WTC11 (cell line): ENCODE data around the gene HMGXB3. TPM values are rescaled to one million over a fixed set of nuclear protein-coding genes. Genes with fewer than 3 reads are reported as not detected.

Experiments used
- ATAC-seq: fragments of 200-7000 bp; cut with Tn5 transposase; 2 replicates; pipeline ENCODE4 v1.10.0; 2021; ENCODE audit warnings: mild to moderate bottlenecking, moderate library complexity
- CTCF ChIA-PET: fragments of 300-600 bp; sonication (Branson Sonifier 250); formaldehyde crosslinking; loops from one replicate; lab custom pipeline; 2021; ENCODE audit warnings: antibody characterized with exemption; lab: Charles Lee
- POLR2A ChIA-PET: fragments of 350-600 bp; sonication (Branson Sonifier 250); formaldehyde crosslinking; loops from one replicate; lab custom pipeline; 2021; ENCODE audit warnings: antibody characterized with exemption; lab: Charles Lee
- DNase-seq: peaks from one replicate; pipeline ENCODE4 v3.0.0; 2021; ENCODE audit warnings: low spot score
- H3K27ac Mint-ChIP-seq: 2 replicates; pipeline ENCODE4 v1.8.0; 2021; ENCODE audit warnings: mixed read lengths
- H3K27me3 Mint-ChIP-seq: 2 replicates; pipeline ENCODE4 v1.8.0; 2021; ENCODE audit warnings: low read depth, mild to moderate bottlenecking, moderate library complexity, mixed read lengths
- H3K36me3 Mint-ChIP-seq: 2 replicates; pipeline ENCODE4 v1.8.0; 2021; ENCODE audit warnings: mixed read lengths
- H3K4me1 Mint-ChIP-seq: 2 replicates; pipeline ENCODE4 v1.8.0; 2022; ENCODE audit warnings: mixed read lengths
- H3K4me3 Mint-ChIP-seq: 2 replicates; pipeline ENCODE4 v1.8.0; 2021; ENCODE audit warnings: mild to moderate bottlenecking, moderate library complexity, mixed read lengths
- H3K9me3 Mint-ChIP-seq: 2 replicates; pipeline ENCODE4 v1.8.0; 2021; ENCODE audit warnings: mixed read lengths
- CBFB ChIP-seq: sonication (generic); formaldehyde crosslinking; IDR thresholded peaks from 2 replicates; pipeline ENCODE4 v1.8.1; 2022; ENCODE audit warnings: mild to moderate bottlenecking, low read depth, missing genetic modification reagents
- ELF4 ChIP-seq: sonication (generic); formaldehyde crosslinking; IDR thresholded peaks from 2 replicates; pipeline ENCODE4 v1.8.1; 2022; ENCODE audit warnings: low read depth, mild to moderate bottlenecking, moderate library complexity, missing genetic modification reagents
- HMGA2 ChIP-seq: fragments of 250-450 bp; sonication (Bioruptor Pico); IDR thresholded peaks from 2 replicates; pipeline ENCODE4 v1.4.0; 2021; ENCODE audit warnings: mild to moderate bottlenecking, moderate library complexity
- JAZF1 ChIP-seq: fragments of 250-450 bp; sonication (Bioruptor Pico); IDR thresholded peaks from 2 replicates; pipeline ENCODE4 v1.9.0; 2021; ENCODE audit warnings: moderate library complexity, mild to moderate bottlenecking, inconsistent platforms
- NR2C2 ChIP-seq: sonication (generic); formaldehyde crosslinking; IDR thresholded peaks from 2 replicates; pipeline ENCODE4 v1.8.0; 2022; ENCODE audit warnings: mild to moderate bottlenecking, missing genetic modification reagents
- PRRX2 ChIP-seq: fragments of 250-450 bp; sonication (Bioruptor Pico); IDR thresholded peaks from 2 replicates; pipeline ENCODE4 v1.8.0; 2021; ENCODE audit warnings: mild to moderate bottlenecking
- SOX15 ChIP-seq: fragments of 250-450 bp; sonication (Bioruptor Pico); IDR thresholded peaks from 2 replicates; pipeline ENCODE4 v1.9.0; 2021; ENCODE audit warnings: mild to moderate bottlenecking
- ZBTB21 ChIP-seq: sonication (generic); formaldehyde crosslinking; IDR thresholded peaks from 2 replicates; pipeline ENCODE4 v1.8.1; 2023; ENCODE audit warnings: mild to moderate bottlenecking, missing genetic modification reagents, borderline replicate concordance
- total RNA-seq: library from RNA; stranded (reverse); gene quantifications from 3 replicates; pipeline ENCODE4 v1.2.3, GENCODE V29; 2021
- TF ChIP-seq, protein P1 (sequence below): sonication (generic); formaldehyde crosslinking; IDR thresholded peaks from 2 replicates; pipeline ENCODE4 v1.8.1; 2022; ENCODE audit warnings: mild to moderate bottlenecking, moderate library complexity, missing genetic modification reagents
- TF ChIP-seq, protein P2 (sequence below): sonication (generic); formaldehyde crosslinking; IDR thresholded peaks from 2 replicates; pipeline ENCODE4 v1.8.0; 2023; ENCODE audit warnings: missing genetic modification reagents, mild to moderate bottlenecking, borderline replicate concordance
- TF ChIP-seq, protein P3 (sequence below): sonication (generic); formaldehyde crosslinking; IDR thresholded peaks from 2 replicates; pipeline ENCODE4 v1.8.1; 2023; ENCODE audit warnings: mild to moderate bottlenecking, missing genetic modification reagents
- TF ChIP-seq, protein P4 (sequence below): fragments of 250-450 bp; sonication (Bioruptor Pico); IDR thresholded peaks from 2 replicates; pipeline ENCODE4 v1.9.0; 2021; ENCODE audit warnings: mild to moderate bottlenecking
- TF ChIP-seq, protein P5 (sequence below): sonication (generic); formaldehyde crosslinking; conservative IDR thresholded peaks from 2 replicates; pipeline ENCODE4 v1.8.1; 2023; ENCODE audit warnings: mild to moderate bottlenecking, low read depth, missing genetic modification reagents, moderate library complexity
- TF ChIP-seq, protein P6 (sequence below): sonication (generic); formaldehyde crosslinking; IDR thresholded peaks from 2 replicates; pipeline ENCODE4 v1.8.0; 2023; ENCODE audit warnings: missing genetic modification reagents
- TF ChIP-seq, protein P7 (sequence below): fragments of 250-450 bp; sonication (Bioruptor Pico); IDR thresholded peaks from 2 replicates; pipeline ENCODE4 v2.1.2; 2022; ENCODE audit warnings: mild to moderate bottlenecking, moderate library complexity
- TF ChIP-seq, protein P8 (sequence below): sonication (generic); formaldehyde crosslinking; IDR thresholded peaks from 2 replicates; pipeline ENCODE4 v1.8.0; 2022; ENCODE audit warnings: mild to moderate bottlenecking, missing genetic modification reagents
- TF ChIP-seq, protein P9 (sequence below): fragments of 250-450 bp; sonication (Bioruptor Pico); IDR thresholded peaks from 2 replicates; pipeline ENCODE4 v1.9.0; 2021; ENCODE audit warnings: mild to moderate bottlenecking

The HMGXB3 gene
- total RNA-seq, 1 experiment from 2014 or later = 31.6 TPM

DNA sequence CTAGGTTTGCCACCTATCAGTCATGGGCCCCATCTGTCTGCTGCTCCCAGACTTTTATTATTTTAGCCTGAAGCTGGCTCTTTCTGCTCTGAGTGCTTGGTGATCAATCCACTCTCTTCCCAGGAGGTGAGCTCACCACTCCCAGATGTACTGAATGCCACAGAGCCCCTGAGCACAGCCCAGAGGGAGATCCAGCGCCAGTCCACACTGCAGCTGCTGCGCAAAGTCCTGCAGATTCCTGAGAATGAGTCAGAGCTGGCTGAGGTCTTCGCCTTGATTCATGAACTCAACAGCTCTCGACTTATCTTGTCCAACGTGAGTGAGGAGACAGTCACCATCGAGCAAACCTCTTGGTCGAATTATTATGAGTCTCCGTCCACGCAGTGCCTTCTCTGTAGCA lies 36.0 kb downstream of the HMGXB3 start (continued):
- TF ChIP-seq, protein P1, sequence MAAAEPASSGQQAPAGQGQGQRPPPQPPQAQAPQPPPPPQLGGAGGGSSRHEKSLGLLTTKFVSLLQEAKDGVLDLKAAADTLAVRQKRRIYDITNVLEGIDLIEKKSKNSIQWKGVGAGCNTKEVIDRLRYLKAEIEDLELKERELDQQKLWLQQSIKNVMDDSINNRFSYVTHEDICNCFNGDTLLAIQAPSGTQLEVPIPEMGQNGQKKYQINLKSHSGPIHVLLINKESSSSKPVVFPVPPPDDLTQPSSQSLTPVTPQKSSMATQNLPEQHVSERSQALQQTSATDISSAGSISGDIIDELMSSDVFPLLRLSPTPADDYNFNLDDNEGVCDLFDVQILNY = no peak
- TF ChIP-seq, protein P2, sequence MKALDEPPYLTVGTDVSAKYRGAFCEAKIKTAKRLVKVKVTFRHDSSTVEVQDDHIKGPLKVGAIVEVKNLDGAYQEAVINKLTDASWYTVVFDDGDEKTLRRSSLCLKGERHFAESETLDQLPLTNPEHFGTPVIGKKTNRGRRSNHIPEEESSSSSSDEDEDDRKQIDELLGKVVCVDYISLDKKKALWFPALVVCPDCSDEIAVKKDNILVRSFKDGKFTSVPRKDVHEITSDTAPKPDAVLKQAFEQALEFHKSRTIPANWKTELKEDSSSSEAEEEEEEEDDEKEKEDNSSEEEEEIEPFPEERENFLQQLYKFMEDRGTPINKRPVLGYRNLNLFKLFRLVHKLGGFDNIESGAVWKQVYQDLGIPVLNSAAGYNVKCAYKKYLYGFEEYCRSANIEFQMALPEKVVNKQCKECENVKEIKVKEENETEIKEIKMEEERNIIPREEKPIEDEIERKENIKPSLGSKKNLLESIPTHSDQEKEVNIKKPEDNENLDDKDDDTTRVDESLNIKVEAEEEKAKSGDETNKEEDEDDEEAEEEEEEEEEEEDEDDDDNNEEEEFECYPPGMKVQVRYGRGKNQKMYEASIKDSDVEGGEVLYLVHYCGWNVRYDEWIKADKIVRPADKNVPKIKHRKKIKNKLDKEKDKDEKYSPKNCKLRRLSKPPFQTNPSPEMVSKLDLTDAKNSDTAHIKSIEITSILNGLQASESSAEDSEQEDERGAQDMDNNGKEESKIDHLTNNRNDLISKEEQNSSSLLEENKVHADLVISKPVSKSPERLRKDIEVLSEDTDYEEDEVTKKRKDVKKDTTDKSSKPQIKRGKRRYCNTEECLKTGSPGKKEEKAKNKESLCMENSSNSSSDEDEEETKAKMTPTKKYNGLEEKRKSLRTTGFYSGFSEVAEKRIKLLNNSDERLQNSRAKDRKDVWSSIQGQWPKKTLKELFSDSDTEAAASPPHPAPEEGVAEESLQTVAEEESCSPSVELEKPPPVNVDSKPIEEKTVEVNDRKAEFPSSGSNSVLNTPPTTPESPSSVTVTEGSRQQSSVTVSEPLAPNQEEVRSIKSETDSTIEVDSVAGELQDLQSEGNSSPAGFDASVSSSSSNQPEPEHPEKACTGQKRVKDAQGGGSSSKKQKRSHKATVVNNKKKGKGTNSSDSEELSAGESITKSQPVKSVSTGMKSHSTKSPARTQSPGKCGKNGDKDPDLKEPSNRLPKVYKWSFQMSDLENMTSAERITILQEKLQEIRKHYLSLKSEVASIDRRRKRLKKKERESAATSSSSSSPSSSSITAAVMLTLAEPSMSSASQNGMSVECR = no peak
- TF ChIP-seq, protein P3, sequence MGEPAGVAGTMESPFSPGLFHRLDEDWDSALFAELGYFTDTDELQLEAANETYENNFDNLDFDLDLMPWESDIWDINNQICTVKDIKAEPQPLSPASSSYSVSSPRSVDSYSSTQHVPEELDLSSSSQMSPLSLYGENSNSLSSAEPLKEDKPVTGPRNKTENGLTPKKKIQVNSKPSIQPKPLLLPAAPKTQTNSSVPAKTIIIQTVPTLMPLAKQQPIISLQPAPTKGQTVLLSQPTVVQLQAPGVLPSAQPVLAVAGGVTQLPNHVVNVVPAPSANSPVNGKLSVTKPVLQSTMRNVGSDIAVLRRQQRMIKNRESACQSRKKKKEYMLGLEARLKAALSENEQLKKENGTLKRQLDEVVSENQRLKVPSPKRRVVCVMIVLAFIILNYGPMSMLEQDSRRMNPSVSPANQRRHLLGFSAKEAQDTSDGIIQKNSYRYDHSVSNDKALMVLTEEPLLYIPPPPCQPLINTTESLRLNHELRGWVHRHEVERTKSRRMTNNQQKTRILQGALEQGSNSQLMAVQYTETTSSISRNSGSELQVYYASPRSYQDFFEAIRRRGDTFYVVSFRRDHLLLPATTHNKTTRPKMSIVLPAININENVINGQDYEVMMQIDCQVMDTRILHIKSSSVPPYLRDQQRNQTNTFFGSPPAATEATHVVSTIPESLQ (CRISPR knock-in tag) = no peak
- TF ChIP-seq, protein P4, sequence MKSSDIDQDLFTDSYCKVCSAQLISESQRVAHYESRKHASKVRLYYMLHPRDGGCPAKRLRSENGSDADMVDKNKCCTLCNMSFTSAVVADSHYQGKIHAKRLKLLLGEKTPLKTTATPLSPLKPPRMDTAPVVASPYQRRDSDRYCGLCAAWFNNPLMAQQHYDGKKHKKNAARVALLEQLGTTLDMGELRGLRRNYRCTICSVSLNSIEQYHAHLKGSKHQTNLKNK (CRISPR knock-in tag) = no peak
- TF ChIP-seq, protein P5, sequence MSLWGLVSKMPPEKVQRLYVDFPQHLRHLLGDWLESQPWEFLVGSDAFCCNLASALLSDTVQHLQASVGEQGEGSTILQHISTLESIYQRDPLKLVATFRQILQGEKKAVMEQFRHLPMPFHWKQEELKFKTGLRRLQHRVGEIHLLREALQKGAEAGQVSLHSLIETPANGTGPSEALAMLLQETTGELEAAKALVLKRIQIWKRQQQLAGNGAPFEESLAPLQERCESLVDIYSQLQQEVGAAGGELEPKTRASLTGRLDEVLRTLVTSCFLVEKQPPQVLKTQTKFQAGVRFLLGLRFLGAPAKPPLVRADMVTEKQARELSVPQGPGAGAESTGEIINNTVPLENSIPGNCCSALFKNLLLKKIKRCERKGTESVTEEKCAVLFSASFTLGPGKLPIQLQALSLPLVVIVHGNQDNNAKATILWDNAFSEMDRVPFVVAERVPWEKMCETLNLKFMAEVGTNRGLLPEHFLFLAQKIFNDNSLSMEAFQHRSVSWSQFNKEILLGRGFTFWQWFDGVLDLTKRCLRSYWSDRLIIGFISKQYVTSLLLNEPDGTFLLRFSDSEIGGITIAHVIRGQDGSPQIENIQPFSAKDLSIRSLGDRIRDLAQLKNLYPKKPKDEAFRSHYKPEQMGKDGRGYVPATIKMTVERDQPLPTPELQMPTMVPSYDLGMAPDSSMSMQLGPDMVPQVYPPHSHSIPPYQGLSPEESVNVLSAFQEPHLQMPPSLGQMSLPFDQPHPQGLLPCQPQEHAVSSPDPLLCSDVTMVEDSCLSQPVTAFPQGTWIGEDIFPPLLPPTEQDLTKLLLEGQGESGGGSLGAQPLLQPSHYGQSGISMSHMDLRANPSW (CRISPR knock-in tag) = no peak
- TF ChIP-seq ELF4 (CRISPR knock-in tag) = no peak

DNA sequence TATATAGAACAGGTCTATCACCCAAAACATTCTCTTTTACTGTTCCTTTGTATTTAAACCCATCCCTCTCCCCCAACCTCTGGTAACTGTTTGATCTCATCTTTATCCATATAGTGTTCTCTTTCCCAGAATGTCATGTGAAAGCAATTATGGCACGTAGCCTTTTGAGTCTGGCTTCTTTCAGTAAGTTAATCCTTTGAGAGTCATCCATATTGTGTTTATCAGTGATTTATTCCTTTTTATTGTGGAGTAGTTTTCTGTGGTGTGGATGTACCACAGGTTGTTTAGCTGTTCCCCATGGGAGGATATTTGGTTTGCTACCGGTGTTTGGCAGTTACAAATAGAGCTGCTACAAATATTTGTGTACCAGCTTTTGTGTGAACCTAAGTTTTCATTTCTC lies 38.0 kb downstream of the HMGXB3 start:
- Mint-ChIP-seq H3K36me3 (peaks cover 72% of the 10 kb centered on the region), H3K27ac (no peak overlapping the region), H3K27me3 (no peaks in the 10 kb centered on the region), H3K4me3 (no peak overlapping the region), H3K9me3 (no peaks in the 10 kb centered on the region), H3K4me1 (no peaks in the 10 kb centered on the region)
- POLR2A ChIA-PET = no interaction called here
- no peak for DNase-seq
- CTCF ChIA-PET = no interaction called here
- no peak for ATAC-seq
- TF ChIP-seq JAZF1 (CRISPR knock-in tag) (no peak), HMGA2 (CRISPR knock-in tag) (no peak), ZBTB21 (CRISPR knock-in tag) (no peak), SOX15 (CRISPR knock-in tag) (no peak), NR2C2 (CRISPR knock-in tag) (no peak)
- TF ChIP-seq, protein P6, sequence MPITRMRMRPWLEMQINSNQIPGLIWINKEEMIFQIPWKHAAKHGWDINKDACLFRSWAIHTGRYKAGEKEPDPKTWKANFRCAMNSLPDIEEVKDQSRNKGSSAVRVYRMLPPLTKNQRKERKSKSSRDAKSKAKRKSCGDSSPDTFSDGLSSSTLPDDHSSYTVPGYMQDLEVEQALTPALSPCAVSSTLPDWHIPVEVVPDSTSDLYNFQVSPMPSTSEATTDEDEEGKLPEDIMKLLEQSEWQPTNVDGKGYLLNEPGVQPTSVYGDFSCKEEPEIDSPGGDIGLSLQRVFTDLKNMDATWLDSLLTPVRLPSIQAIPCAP (CRISPR knock-in tag) = no peak

DNA sequence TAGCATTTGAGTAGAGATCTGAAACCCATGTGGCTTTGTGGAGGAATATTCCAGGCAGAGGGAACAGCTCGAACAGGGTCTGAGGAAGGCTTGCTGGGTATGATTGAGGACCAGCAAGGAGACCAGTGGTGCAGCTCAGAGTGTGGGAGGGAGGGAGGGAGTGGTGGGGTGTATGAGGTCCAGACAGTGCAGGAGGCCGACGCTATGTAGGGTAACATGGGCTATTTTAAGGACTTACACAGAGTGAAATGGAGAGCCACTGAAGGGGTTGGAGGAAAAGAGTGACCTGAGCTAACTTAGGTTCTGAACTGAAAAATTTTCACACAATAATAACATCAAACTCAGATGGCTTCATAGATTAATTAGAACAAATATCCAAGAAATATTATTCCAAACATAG lies 41.9 kb downstream of the HMGXB3 start:
- Mint-ChIP-seq H3K27me3 (no peaks in the 10 kb centered on the region), H3K4me1 (peaks cover 5% of the 10 kb centered on the region), H3K9me3 (no peaks in the 10 kb centered on the region), H3K4me3 (no peak overlapping the region), H3K36me3 (peaks cover 60% of the 10 kb centered on the region), H3K27ac (no peak overlapping the region)
- POLR2A ChIA-PET = no interaction called here
- DNase-seq = no peak
- CTCF ChIA-PET = no interaction called here
- no peak for ATAC-seq
- TF ChIP-seq, protein P7, sequence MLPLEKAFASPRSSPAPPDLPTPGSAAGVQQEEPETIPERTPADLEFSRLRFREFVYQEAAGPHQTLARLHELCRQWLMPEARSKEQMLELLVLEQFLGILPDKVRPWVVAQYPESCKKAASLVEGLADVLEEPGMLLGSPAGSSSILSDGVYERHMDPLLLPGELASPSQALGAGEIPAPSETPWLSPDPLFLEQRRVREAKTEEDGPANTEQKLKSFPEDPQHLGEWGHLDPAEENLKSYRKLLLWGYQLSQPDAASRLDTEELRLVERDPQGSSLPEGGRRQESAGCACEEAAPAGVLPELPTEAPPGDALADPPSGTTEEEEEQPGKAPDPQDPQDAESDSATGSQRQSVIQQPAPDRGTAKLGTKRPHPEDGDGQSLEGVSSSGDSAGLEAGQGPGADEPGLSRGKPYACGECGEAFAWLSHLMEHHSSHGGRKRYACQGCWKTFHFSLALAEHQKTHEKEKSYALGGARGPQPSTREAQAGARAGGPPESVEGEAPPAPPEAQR (CRISPR knock-in tag) = no peak
- TF ChIP-seq CBFB (no peak), PRRX2 (CRISPR knock-in tag) (no peak)
- TF ChIP-seq, protein P8, sequence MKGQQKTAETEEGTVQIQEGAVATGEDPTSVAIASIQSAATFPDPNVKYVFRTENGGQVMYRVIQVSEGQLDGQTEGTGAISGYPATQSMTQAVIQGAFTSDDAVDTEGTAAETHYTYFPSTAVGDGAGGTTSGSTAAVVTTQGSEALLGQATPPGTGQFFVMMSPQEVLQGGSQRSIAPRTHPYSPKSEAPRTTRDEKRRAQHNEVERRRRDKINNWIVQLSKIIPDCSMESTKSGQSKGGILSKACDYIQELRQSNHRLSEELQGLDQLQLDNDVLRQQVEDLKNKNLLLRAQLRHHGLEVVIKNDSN (CRISPR knock-in tag) = no peak
- TF ChIP-seq, protein P9, sequence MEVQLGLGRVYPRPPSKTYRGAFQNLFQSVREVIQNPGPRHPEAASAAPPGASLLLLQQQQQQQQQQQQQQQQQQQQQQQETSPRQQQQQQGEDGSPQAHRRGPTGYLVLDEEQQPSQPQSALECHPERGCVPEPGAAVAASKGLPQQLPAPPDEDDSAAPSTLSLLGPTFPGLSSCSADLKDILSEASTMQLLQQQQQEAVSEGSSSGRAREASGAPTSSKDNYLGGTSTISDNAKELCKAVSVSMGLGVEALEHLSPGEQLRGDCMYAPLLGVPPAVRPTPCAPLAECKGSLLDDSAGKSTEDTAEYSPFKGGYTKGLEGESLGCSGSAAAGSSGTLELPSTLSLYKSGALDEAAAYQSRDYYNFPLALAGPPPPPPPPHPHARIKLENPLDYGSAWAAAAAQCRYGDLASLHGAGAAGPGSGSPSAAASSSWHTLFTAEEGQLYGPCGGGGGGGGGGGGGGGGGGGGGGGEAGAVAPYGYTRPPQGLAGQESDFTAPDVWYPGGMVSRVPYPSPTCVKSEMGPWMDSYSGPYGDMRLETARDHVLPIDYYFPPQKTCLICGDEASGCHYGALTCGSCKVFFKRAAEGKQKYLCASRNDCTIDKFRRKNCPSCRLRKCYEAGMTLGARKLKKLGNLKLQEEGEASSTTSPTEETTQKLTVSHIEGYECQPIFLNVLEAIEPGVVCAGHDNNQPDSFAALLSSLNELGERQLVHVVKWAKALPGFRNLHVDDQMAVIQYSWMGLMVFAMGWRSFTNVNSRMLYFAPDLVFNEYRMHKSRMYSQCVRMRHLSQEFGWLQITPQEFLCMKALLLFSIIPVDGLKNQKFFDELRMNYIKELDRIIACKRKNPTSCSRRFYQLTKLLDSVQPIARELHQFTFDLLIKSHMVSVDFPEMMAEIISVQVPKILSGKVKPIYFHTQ (CRISPR knock-in tag) = no peak
